HG02623 (cell line): Measurements from ENCODE around the gene ITGA4.

ENCODE experiments used
- ATAC-seq: cut with Tn5 transposase; IDR thresholded peaks from one replicate; pipeline ENCODE4 v1.9.1; 2021; ENCODE audit warnings: moderate library complexity; ENCODE audit not compliant: unreplicated experiment

ITGA4 gene

GRCh38 chr2:181457741-181458425 is 697 bp downstream of the ITGA4 start:
- ATAC-seq, result no peak

DNA sequence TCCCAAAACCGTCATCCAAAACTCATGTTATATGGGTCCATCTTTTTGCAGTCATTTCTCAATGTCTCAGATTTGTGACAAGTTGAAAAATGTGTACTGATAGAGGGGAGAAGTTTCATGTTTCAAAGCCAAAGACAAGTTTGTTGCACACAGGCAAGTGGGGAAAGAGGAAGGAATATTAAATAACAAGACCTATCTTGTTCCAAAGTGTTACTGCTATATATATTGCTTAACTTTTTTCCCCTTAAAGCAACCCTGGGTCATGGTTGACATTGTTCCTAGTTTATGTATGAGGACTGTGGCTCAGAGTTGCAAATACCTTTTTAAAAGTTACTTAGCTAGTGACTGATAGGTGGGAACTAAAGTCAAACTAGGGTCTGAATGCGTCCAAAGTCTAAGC is 1.7 kb downstream of the ITGA4 start:
- ATAC-seq, result no peak

- no peak for ATAC-seq
Measured at GRCh38 chr2:181459621-181460021, 2.4 kb downstream of the ITGA4 start.

DNA sequence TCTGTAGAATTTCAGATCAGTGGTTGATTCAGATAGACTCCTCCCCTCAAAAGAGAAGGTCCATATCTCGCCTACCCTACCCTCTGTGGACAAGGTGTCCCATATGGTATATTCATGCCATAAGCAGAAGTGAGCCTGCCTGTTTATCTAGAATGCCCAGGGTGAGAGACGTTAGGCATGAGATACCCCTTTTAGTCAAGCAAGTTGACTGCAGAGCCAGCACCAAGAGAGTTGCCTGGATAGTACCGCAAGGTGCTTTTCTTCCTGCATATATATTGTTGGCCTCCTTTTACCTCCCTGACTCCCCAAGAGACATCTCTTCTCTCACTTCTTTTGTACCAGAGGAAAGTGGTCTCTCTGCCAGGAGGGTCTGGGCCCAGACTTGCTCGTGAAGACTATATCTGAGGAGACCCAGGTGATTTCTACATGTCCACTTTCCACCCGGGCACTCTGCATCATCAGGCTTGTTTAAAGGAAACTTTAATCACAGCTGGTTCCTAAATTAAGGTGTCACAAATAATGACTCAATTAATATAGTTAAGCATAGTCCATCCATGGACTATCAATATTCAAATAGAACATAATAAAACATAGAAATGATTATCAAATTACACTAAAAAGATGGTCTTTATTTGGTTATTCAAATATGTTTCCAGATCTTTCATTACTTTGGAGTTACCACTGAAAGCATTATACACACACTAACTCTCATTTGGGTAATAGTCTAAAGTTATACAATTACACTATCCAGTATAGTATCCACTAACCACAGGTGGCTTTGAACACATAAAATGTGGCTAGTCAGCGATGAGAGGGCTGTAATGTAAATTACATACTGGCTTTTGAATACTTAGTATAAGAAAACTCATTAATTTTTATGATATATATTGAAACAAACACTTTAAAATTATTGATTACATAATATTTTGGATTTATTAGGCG is 4.1 kb downstream of the ITGA4 start:
- no peak for ATAC-seq

GRCh38 chr2:181462033-181462432 is 4.8 kb downstream of the ITGA4 start:
- ATAC-seq, result peak; percentile 31

GRCh38 chr2:181463588-181463987 is 6.4 kb downstream of the ITGA4 start:
- no peak for ATAC-seq

GRCh38 chr2:181464966-181465365 is 7.8 kb downstream of the ITGA4 start:
- no peak for ATAC-seq

DNA sequence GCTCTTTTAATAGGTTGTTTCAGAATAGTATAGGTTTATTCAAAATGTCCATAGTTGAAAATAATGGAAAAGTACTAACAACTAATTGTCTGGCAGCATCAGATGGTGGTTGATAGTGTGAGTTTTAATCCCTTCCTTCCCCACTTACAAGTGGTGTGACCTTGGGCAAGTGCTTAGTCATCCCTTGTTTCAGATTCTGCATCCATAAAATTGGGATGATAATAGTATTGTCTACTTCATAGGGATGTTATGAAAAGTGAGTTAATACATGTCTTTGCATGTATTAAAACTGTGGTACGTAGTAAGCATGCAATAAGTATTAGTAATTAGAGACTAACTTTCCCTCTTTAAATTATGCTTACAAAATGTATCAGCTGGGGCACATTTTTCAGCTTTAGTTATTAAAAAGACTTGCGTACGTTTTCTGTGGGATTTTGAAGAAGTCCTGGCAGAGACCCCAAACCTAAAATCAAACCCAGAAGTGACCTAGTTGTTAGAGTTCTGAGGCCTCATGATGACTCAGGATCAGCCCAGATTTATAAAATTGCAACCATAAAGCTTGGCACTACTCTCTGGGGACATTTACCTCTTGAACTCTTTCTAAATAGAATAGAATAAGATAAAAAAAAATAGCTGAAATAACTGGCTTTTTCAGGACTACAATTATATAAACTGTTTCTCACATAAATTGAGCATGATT is 8.6 kb downstream of the ITGA4 start:
- no peak for ATAC-seq

- no peak for ATAC-seq
Measured at GRCh38 chr2:181466661-181467576, 9.7 kb downstream of the ITGA4 start.

- ATAC-seq, result no peak
Measured at GRCh38 chr2:181467966-181468707, 11.0 kb downstream of the ITGA4 start.

DNA sequence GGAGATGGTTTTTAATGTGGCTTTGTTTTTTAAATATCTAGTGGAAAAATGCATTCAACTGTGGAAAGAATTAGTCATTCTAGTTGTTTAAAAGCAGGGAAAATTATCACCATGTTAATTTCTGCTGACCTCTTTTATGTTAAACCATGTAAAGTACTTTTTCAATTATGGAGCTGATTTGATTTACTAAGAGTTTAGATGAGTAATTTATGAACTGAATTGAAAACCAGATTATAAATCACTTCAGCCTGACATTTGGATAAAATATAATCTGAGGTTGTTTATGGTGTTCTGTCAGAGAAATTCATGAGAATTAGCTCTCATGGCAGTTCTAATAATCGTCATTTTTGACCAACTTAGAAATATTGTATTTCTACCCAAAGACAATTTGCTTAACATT is 11.6 kb downstream of the ITGA4 start:
- ATAC-seq, result no peak

DNA sequence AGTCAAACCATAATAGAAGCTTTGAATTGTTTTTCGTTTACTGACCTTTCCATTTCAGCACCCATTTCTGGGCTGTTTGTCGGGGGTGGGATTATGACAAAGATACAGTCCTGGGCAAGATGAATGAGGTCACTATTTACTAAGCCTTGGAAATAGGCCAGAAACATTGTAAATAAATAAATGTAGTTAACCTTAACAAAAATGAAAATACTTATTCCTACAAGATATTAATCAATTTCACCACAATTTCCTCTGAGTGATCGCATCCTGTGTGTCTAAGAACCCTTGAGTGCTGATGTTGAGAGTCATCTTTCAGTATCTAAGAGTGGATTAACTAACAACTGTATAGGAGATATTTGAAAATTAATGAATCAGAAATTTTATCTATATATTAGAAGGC is 14.0 kb downstream of the ITGA4 start:
- no peak for ATAC-seq

GRCh38 chr2:181471783-181472182 is 14.6 kb downstream of the ITGA4 start:
- ATAC-seq, result no peak

DNA sequence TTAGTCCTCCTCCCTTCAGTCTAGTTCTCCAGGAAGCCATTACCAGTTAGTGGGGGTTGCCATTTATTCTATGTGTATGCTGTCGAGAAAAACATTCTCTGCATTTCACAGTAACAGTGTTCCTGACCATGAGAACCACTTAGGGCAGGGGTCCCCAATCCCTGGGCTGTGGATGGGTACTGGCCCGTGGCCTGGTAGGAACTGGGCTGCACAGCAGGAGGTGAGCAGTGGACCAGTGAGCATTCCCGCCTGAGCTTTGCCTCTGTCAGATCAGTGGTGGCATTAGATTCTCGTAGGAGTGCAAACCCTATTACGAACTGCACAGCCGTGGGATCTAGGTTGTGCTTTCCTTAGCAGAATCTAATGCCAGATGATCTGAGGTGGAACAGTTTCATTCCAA is 15.8 kb downstream of the ITGA4 start:
- ATAC-seq, result no peak

DNA sequence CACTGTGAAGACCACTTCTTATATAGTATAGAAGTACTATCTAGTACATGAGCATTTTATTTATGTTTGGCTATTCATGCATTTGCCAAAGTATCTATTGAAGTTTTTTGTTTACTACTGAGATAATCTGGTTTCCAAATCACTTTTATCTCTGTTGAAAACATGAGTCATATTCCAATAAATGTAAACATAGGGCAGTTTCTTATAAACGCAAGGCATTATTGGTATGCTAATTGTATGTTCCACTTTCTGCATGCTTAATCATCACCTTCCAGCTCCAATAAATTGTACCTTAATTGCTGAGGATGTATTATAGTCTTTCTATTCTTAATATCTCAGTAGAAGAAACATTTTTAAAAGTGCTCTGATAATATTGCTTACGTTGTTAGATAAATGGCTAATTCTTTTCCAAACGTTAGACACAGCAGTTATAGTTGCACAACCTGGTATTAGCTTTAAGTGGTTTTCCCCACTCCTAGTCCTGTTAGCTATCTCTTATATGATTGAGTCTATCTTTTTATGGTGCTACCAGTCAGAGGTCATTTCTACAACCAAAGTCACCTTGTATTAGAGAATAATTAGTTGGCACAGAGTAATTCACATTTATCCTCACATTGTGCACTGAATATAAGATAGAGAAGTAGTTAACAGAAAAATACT is 17.2 kb downstream of the ITGA4 start:
- no peak for ATAC-seq

GRCh38 chr2:181483211-181483610 is 26.0 kb downstream of the ITGA4 start:
- no peak for ATAC-seq

DNA sequence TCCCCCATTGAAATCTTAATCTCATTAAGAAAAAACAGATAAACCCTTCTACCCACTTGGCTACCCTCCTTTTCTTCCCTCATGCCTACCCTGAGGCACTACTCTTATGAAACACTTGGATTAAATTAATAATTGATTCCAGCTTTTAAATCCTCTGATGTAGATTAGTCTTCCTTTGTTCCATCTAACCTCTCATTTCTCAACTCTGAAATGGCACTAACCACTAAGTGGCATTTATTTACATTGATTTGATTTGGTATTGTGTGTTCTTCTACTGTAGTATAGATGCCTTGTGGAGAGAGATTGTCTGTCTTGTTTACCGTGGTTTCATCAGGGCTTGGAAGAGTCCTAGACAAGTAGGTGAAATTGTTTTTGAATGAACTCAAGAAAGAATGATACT is 26.7 kb downstream of the ITGA4 start:
- ATAC-seq, result no peak

DNA sequence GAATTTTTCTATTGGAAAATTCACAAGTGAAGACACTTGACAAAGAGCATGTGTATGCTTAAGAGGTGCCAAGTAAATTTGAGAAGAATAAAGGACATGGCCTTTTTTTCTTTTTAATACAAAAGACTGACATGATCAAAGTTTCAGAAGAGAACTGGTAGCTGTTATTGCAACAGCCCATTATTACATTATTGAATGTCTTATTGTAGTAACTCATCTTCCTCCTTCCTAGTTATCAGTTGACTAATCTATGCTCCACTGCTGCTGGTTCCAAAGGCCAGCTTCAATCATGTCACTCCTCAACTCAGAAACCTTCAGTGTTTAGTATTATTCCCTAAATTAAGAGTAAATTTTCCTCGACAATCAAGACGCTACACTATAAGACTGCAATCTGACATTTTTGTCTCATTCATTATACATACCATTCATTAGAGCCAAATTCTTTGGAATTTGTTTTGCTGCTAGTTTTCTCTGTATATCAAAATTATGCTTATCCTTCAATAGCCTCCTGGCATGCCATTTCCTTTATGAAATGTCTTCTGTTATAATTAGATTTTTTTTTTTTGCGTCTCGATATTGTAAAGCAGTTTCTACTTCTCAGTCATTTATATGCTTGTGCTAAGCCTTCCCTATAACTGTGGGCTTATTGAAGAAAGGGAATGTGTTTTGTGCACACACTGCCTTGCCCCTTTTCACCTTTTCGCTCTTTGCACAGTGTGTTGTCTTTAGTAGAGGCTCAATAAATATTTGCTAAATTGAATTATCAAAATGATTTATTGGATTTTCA is 27.9 kb downstream of the ITGA4 start:
- ATAC-seq, result no peak

DNA sequence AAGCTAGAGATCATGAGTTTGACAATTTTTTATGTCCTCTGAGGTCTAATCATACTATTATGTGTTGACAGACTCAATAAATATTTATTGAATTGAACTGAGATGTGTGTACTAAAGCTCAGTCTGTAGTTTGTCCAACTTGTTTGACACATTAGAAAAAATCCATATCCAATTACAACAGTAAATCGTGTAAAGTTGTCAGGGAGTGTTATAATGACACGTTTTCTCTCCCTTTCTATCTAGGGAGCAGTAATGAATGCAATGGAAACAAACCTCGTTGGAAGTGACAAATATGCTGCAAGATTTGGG is 28.4 kb downstream of the ITGA4 start:
- no peak for ATAC-seq
